GM19452 (cell line): ENCODE measurements around the gene SH2B3.
"Not testable (repeated sequence)": the region's sequence is repeated elsewhere in the genome, so short reads cannot be mapped to it uniquely, and the experiment has no call there.

Source experiments
- ATAC-seq: cut with Tn5 transposase; IDR thresholded peaks from one replicate; pipeline ENCODE4 v1.9.1; 2021; ENCODE audit not compliant: unreplicated experiment

Gene SH2B3

DNA sequence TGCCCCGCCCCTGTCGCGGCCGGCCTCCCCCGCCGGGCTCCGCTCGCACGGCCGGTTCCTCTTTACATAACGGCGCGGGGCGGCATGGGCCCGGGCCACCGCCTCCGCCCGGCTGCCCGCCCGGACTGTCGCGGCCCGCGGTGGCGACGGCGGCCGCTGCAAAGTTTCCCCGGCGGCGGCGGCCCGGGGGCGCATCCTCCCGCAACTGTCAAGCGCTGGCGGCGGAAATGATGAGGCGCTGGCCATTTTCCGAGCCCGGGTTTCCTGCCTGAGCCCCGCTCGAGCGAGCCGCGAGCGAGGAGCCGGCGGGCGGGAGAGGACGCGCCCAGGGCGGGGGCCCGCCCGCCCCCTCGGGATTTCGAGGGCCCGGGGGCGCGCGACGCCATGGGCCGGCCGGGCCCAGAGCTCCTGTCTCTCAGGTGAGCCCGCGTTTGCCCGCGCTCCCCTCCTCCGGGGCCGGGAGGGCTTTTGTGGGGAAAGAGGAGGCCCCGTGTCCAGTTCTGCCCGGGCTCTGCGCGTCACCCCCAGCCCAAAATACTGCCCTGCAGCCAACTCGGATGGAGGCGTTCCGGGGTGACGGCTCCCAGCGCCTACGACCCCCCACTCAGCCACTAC is at the start of gene SH2B3:
Gene SH2B3, plus strand, starts transcription at position 65 of the 615 bp plus-strand sequence. CDS start 12,223 bp downstream, outside the sequence.
- ATAC-seq = peak; percentile 16

- no peak for ATAC-seq
Observed at GRCh38 chr12:111359231-111359913, 46.4 kb upstream of the SH2B3 start.

- no peak for ATAC-seq
Observed at GRCh38 chr12:111359914-111360276, 45.8 kb upstream of the SH2B3 start.

DNA sequence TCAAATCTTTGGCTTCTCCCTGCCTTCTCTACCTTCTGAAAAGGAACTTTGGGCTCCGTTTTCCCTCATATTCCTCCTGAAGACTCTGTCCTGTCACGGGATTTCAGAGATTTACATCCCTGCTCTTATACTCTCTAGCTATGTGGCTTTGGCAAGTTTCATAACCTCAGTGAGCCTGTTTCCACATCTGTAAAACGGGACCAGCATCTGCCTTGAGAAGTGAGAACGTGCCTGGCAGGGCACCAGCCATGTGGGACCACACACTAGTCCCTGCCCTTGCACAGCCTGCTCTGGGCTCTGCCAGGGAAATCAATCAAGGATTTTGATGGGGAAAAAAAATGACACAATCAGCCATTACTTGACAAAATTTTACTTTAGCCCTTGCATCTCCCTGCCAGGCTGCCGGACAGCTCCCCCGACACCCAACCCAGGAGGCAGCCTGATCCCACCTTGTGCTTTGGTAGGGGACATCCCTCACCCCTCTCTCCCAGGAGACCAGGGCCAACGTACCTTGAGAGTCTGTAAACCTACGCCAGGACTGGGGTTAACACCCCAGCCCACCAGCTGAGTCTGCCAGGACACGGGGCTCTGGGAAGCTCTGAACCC is 45.3 kb upstream of the SH2B3 start:
- ATAC-seq = no peak

DNA sequence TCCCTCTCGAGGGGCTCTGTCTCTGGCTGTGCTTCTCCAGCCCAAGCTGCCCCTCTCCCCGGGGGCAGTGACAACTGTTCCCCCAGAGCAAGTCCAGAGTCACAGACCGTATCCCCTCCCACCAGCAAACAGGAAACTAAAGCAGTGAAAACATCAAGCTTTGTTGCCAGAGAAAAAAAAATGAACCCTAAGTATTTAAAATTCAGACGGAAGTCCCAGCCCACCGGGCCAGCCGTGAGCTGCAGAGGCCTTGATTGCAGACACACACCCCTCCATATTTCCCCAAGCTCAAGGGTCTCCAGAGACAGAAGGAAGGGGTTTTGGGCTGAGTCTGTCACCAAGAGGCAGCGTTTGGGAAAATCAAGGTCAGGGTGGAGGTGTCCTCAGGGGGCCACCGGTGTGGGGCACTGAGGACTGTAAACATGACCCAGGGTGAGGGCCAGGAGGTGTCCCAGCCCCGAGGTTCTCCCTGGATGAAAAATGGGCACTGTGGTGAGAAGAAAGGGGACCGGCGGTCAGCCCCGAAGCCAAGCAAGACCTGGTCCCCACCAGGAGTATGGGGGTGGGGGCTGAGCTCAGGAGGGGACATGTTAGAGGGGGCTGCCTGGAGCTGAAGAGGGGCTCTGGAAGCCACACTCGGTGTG is 44.5 kb upstream of the SH2B3 start:
- no peak for ATAC-seq

DNA sequence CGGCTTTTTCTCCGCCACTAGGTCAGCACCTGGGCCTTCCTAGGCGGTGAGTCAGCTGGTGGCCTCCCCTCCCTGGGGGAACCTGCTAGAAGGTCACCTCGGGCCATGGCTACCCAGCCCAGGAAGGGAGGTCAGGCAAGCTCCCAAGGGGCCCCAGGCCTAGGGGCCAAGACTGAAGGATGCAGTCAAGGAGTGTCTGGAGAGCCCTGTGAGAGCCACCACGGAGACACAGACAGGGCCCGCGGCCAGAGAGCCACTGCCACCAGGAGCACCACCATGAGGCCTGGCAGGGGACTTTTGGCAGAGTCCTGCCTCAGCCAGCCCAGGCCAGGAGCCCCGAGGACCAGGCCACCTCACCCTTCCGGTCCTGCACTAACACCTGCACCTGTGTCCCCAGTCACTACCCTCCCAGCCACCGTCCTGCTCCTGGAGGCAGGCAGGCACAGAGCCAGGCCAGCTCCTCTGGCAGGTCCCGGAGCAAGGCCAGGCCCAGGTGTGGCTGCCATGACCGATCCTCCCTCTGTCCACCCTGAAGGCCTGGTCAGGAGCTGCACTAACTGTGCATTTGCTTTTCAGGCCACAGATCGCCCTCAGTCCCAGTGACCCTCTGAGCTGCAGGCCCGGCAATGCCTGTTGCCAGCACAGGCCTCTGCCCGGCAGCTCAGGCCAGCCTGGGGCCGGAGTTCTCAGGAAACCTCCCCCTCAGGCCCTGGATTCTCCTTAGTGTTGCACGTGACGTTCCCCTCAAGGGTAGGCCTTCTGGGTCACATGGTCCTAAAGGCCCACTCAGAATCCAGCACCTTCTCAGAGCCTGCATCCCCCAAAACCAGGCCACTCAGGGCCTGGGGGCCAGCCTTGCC is 43.8 kb upstream of the SH2B3 start:
- no peak for ATAC-seq

GRCh38 chr12:111362687-111363475 is 42.8 kb upstream of the SH2B3 start:
- ATAC-seq = no peak

GRCh38 chr12:111363578-111363977 is 42.1 kb upstream of the SH2B3 start:
- ATAC-seq = no peak

GRCh38 chr12:111366075-111366474 is 39.6 kb upstream of the SH2B3 start:
- no peak for ATAC-seq

DNA sequence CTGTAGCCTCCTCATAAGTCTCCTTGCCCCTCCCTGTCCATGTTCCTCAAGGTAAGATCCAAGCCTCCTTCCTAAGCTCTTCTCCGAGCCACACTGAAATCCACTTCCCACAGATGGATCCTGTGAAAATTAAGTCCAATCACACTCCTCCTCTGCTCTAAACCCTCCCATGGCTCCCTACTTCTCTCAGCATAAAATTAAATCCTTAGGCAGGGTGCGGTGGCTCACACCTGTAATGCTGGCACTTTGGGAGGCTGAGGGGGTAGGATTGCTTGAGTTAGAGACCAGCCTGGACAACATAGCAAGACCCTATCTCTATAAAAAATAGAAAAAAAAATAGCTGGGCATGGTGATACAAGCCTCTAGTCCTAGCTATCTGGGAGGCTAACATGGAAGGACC is 39.1 kb upstream of the SH2B3 start:
- no peak for ATAC-seq

DNA sequence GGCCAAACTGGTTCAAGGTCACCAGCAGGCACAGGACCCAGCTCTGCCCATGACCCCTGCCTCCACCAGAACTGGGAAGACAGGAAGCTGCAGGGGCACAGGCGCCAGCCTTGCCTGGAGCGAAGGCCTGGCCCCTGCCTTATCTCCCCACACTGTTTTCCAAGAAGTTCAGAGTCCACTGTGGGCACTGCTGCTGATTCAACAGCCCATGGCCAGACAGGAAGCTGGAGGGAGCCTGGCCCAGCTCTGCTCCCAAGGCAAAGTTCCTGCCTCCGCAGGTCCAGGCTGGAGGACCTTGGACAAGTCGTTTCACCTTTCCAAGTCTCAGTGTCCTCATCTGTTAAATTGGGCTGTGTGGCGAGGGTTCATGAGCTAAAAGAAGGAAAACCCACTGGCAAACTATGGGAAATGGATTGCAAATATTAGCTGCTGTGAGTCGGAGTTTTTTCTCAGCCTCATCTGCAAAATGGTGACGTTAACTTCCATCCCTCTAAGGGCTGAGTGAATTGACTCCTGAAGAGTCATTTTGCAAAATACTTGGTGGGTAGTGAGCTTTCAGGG is 38.0 kb upstream of the SH2B3 start:
- no peak for ATAC-seq

DNA sequence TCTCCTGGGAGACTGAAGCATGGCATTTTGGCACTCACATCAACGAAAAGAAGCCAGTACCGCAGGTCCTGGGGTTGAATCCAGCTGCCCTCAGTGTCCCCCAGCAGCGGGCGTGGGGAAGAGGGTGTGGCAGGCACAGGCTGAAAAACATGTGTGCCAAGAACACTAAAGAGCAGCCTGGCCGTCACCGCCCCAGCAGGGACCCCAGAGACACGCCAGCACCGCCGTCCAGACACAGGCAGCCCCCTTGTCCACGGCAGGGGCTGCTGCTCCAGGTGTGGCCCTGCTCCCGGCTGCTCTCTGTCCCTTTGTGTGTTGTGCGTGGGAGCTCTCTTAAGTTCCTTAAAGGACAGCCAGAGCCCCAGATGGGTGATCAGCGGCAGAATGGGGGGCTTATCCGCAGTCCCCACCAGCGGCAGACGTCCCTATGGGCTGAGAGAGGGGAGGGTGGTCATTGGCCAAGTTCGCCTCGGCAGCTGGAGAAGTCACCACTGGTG is 37.4 kb upstream of the SH2B3 start:
- no peak for ATAC-seq

- peak; percentile 91 for ATAC-seq
Observed at GRCh38 chr12:111368788-111369495, 36.8 kb upstream of the SH2B3 start, which contains the start of gene PHETA1. Gene PHETA1 (minus strand): TSS chr12:111369095. CDS start chr12:111363427, 5,668 bp downstream.

GRCh38 chr12:111369496-111370220 is 36.1 kb upstream of the SH2B3 start:
- no peak for ATAC-seq

GRCh38 chr12:111373231-111373630 is 32.5 kb upstream of the SH2B3 start:
- ATAC-seq = not testable (repeated sequence)

- no peak for ATAC-seq
Observed at GRCh38 chr12:111377440-111377839, 28.3 kb upstream of the SH2B3 start.

DNA sequence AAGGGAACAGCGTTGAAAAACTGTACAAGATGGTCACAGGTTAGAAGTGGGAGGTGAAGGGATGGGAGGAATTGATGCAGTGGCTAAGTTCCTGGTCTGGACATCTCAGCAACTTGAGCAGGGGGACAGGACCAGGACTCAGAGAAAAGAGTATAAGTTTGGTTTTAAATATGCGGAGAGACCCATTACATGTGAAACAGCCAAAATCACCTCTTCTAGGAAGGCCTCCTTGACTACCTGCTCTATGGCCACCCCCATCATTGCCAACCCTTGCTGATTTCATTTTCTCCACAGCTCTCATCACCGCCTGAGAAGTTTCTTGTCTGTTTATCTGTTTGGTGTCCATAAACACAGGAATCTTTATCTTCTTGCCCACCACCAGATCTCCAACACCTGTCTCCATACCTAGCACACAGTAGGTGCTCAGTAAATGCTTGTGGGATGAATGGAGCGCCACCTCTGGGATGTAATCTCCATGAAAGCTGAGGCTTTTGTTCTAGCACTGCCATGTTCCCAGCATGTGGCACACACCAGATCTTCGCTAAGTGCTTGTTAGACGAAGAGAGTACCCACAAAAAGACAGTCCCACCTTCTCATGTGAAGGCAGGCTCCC is 25.7 kb upstream of the SH2B3 start:
- no peak for ATAC-seq

DNA sequence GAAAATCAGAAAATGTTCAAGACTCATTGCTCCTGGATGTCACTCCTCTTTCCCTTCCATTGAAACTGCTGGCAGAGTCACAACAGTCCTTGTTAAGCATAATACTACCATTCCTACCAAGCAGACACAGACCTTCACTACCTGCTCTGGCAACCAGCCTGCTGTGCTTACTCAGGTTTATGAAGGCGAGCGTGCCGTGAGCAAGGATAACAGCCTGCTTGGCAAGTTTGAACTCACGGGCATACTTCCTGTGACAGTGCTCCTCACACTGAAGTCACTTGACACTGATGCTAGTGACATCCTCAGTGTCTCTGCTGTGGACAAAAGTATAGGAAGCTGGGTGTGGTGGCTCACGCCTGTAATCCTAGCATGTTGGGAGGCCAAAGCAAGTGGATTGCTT is 21.1 kb upstream of the SH2B3 start:
- no peak for ATAC-seq
